ENCODE measurements around the gene CLTA. TPM values are rescaled to one million over a fixed set of nuclear protein-coding genes. Genes with fewer than 3 reads are reported as not detected.

Gene CLTA
- polyA plus RNA-seq, 1 of the 3 experiments (the other 2 are of a cell fraction) = 260 TPM

GRCh38 chr9:36151316-36152210 is 39.2 kb upstream of the CLTA start:
- TF ChIP-seq TCF12 (IDR thresholded peaks at IDR 0.05) = peak; percentile 67
- TF ChIP-seq TAF1 (IDR thresholded peaks at IDR 0.05; ENCODE audit: borderline replicate concordance, low read depth, low read length) = peak; percentile 26; the same call in 1 of the 2 replicates
- TF ChIP-seq USF2 (IDR thresholded peaks at IDR 0.05; ENCODE audit: borderline replicate concordance, low read depth, low read length) = no peak
- TF ChIP-seq TEAD4 (IDR thresholded peaks at IDR 0.05; ENCODE audit: borderline replicate concordance, insufficient read depth) = no peak
- peak; percentile 39; the same call in 1 of the 2 replicates for TF ChIP-seq FOSL2 (IDR thresholded peaks at IDR 0.05; ENCODE audit: borderline replicate concordance, low read depth)
- peak; percentile 54 for TF ChIP-seq MAX (IDR thresholded peaks at IDR 0.05; ENCODE audit: low read depth)
- TF ChIP-seq GABPA (IDR thresholded peaks at IDR 0.05; ENCODE audit: low read depth) = peak; percentile 62
- no peak for TF ChIP-seq SMC3 (IDR thresholded peaks at IDR 0.05; ENCODE audit: low read depth, low read length)
- peak; percentile 56; the same call in 1 of the 2 replicates for TF ChIP-seq ELF1 (IDR thresholded peaks at IDR 0.05)
- no peak for TF ChIP-seq RCOR1 (IDR thresholded peaks at IDR 0.05; ENCODE audit: low read length)
- TF ChIP-seq NFIC (IDR thresholded peaks at IDR 0.05; ENCODE audit: borderline replicate concordance) = peak; percentile 14; the same call in 1 of the 2 replicates
- Histone ChIP-seq H4K20me1 (ENCODE audit: insufficient read depth) (no peaks in the 10 kb centered on the region), H3K9me2 (no peaks in the 10 kb centered on the region), H2AFZ (ENCODE audit: low read depth) (peak overlapping the region; percentile 51), H3K4me2 (peak overlapping the region; percentile 61), H3F3A (replicated peaks; ENCODE audit: insufficient read depth) (peaks cover 60% of the 10 kb centered on the region), H3K4me3 (ENCODE audit: low read depth in 2 of 2, low read length in 1 of 2) (no peak overlapping the region), H3K9ac (peak overlapping the region; percentile 37; the same call in 1 of the 2 replicates), H3K27ac (ENCODE audit: low read depth in 2 of 2, low read length in 1 of 2) (peak overlapping the region in 1 of 2 experiments; percentile 98; a peak in 2 of 4 replicates), H3K9me3 (no peaks in the 10 kb centered on the region), H3K27me3 (ENCODE audit: insufficient read depth) (no peaks in the 10 kb centered on the region), H3K4me1 (ENCODE audit: control insufficient read depth in 1 of 2, insufficient read depth in 2 of 2, low read depth in 1 of 2, low read length in 1 of 2) (peaks cover 22 to 52% of the 10 kb centered on the region in 2 experiments; a peak in 3 of 4 replicates), H3K79me2 (ENCODE audit: insufficient read depth) (peaks cover 3% of the 10 kb centered on the region), H3K36me3 (replicated peaks in 1 of 2; ENCODE audit: control insufficient read depth in 1 of 2, insufficient read depth in 2 of 2, low read length in 1 of 2) (peaks cover 0 to 30% of the 10 kb centered on the region in 2 experiments)
- ChIA-PET POLR2A (no interaction called here), CTCF (interaction anchor here (1.2 to 7.0 kb wide), 3 partner anchors 10 to 15 kb away, joined by 3 to 105 read pairs (median 4); no protein-coding TSS in a partner anchor)
- 68% methylated on average over 7 of the region's 14 CpGs for WGBS (ENCODE audit: low lambda C conversion rate)
- no peak for DNase-seq

GRCh38 chr9:36152741-36153438 is 37.8 kb upstream of the CLTA start:
- Histone ChIP-seq H3K27ac (ENCODE audit: low read depth in 2 of 2, low read length in 1 of 2) (peak overlapping the region in 1 of 2 experiments; percentile 98; a peak in 2 of 4 replicates), H3F3A (replicated peaks; ENCODE audit: insufficient read depth) (peaks cover 51% of the 10 kb centered on the region), H3K79me2 (ENCODE audit: insufficient read depth) (peaks cover 3% of the 10 kb centered on the region), H4K20me1 (ENCODE audit: insufficient read depth) (no peaks in the 10 kb centered on the region), H3K9ac (no peak overlapping the region), H3K9me3 (no peaks in the 10 kb centered on the region), H2AFZ (ENCODE audit: low read depth) (no peak overlapping the region), H3K27me3 (ENCODE audit: insufficient read depth) (no peaks in the 10 kb centered on the region), H3K36me3 (replicated peaks in 1 of 2; ENCODE audit: control insufficient read depth in 1 of 2, insufficient read depth in 2 of 2, low read length in 1 of 2) (peaks cover 0 to 36% of the 10 kb centered on the region in 2 experiments), H3K4me3 (ENCODE audit: low read depth in 2 of 2, low read length in 1 of 2) (no peak overlapping the region), H3K4me1 (ENCODE audit: control insufficient read depth in 1 of 2, insufficient read depth in 2 of 2, low read depth in 1 of 2, low read length in 1 of 2) (peaks cover 22 to 49% of the 10 kb centered on the region in 2 experiments; a peak in 3 of 4 replicates), H3K4me2 (no peak overlapping the region), H3K9me2 (no peaks in the 10 kb centered on the region)
- no peak for DNase-seq
- 96% methylated on average over 10 of the region's 10 CpGs for WGBS (ENCODE audit: low lambda C conversion rate)
- ChIA-PET CTCF (interaction anchor here (1.3 to 7.0 kb wide), 2 partner anchors 11 to 12 kb away, joined by 4 to 105 read pairs; no protein-coding TSS in a partner anchor), POLR2A (no interaction called here)
- TF ChIP-seq MAX (IDR thresholded peaks at IDR 0.05; ENCODE audit: low read depth) = no peak
- no peak for TF ChIP-seq FOSL2 (IDR thresholded peaks at IDR 0.05; ENCODE audit: borderline replicate concordance, low read depth)
- TF ChIP-seq IRF3 (IDR thresholded peaks at IDR 0.05; ENCODE audit: low read depth, low read length) = no peak
- TF ChIP-seq EP300 (IDR thresholded peaks at IDR 0.05; ENCODE audit: borderline replicate concordance in 1 of 2, low read depth in 1 of 2, low read length in 1 of 2) = no peak
- no peak for TF ChIP-seq POLR2AphosphoS5 (IDR thresholded peaks at IDR 0.05; ENCODE audit: low read depth, low read length)
- no peak for TF ChIP-seq FOXM1 (IDR thresholded peaks at IDR 0.05; ENCODE audit: low read depth)
- TF ChIP-seq SIN3A (IDR thresholded peaks at IDR 0.05; ENCODE audit: borderline replicate concordance, low read depth, low read length) = no peak
- no peak for TF ChIP-seq JUND (IDR thresholded peaks at IDR 0.05)
- no peak for TF ChIP-seq EZH2phosphoT487 (IDR thresholded peaks at IDR 0.05; ENCODE audit: borderline replicate concordance, low read depth)
- no peak for TF ChIP-seq NFIC (IDR thresholded peaks at IDR 0.05; ENCODE audit: borderline replicate concordance)
- TF ChIP-seq ELF1 (IDR thresholded peaks at IDR 0.05) = no peak
- no peak for TF ChIP-seq CTCF (IDR thresholded peaks at IDR 0.05)

Data from SK-N-SH (cell line).